SK-MEL-5 (cell line): Measurements from ENCODE around the gene LEFTY1. TPM values are rescaled to one million over a fixed set of nuclear protein-coding genes. Genes with fewer than 3 reads are reported as not detected.

Experiments used
- DNase-seq: peaks from one replicate; pipeline ENCODE4 v3.0.0-alpha.2; 2016; ENCODE audit warnings: low read depth, low spot score
- in situ Hi-C: cut with HindIII; loops from 2 replicates; pipeline ENCODE4 v1.10.0; 2016; ENCODE audit warnings: low sequenced_read_pairs, high pct_unique_total_duplicates, low pct_unique_long_range_greater_than_20kb
- total RNA-seq: library from RNA; depleted of rRNA; stranded (reverse); fragments of >200 nt; shearing (Covaris generic); gene quantifications from 2 replicates; pipeline ENCODE4 v1.2.3, GENCODE V29; 2014

LEFTY1 gene
- total RNA-seq, 1 experiment from 2014 or later: not detected

GRCh38 chr1:225919906-225920305 lies 31.0 kb upstream of the LEFTY1 start:
- peak; percentile 53 for DNase-seq
- in situ Hi-C loops: no loop called here

- in situ Hi-C loops: no loop called here
- DNase-seq: no peak
Observed at GRCh38 chr1:225918280-225918679, 29.3 kb upstream of the LEFTY1 start.

- in situ Hi-C loops: no loop called here
Observed at GRCh38 chr1:225917536-225917935, 28.6 kb upstream of the LEFTY1 start.

GRCh38 chr1:225917101-225917500 lies 28.2 kb upstream of the LEFTY1 start:
- no peak for DNase-seq
- in situ Hi-C loops: no loop called here

More at GRCh38 chr1:225917536-225917935, 28.6 kb upstream of the LEFTY1 start:
- no peak for DNase-seq

- no peak for DNase-seq
- in situ Hi-C loops: no loop called here
Observed at GRCh38 chr1:225915538-225915991, 26.6 kb upstream of the LEFTY1 start.

GRCh38 chr1:225914947-225915346 lies 26.0 kb upstream of the LEFTY1 start:
- in situ Hi-C loops: no loop called here
- DNase-seq: no peak

GRCh38 chr1:225914391-225914790 lies 25.4 kb upstream of the LEFTY1 start:
- in situ Hi-C loops: no loop called here

GRCh38 chr1:225911191-225912130 lies 22.5 kb upstream of the LEFTY1 start:
- DNase-seq: no peak
- in situ Hi-C loops: no loop called here

More at GRCh38 chr1:225914391-225914790, 25.4 kb upstream of the LEFTY1 start:
- no peak for DNase-seq

- DNase-seq: no peak
- in situ Hi-C loops: no loop called here
Observed at GRCh38 chr1:225909477-225909876, 20.5 kb upstream of the LEFTY1 start.

- in situ Hi-C loops: no loop called here
Observed at GRCh38 chr1:225908773-225909172, 19.8 kb upstream of the LEFTY1 start.

GRCh38 chr1:225908013-225908640 lies 19.2 kb upstream of the LEFTY1 start:
- in situ Hi-C loops: no loop called here
- no peak for DNase-seq

More at GRCh38 chr1:225908773-225909172, 19.8 kb upstream of the LEFTY1 start:
- DNase-seq: no peak

GRCh38 chr1:225907341-225907740 lies 18.4 kb upstream of the LEFTY1 start:
- in situ Hi-C loops: no loop called here
- DNase-seq: no peak

- in situ Hi-C loops: no loop called here
Observed at GRCh38 chr1:225906467-225906866, 17.5 kb upstream of the LEFTY1 start.

GRCh38 chr1:225903623-225904022 lies 14.7 kb upstream of the LEFTY1 start:
- in situ Hi-C loops: no loop called here
- no peak for DNase-seq

More at GRCh38 chr1:225906467-225906866, 17.5 kb upstream of the LEFTY1 start:
- no peak for DNase-seq

- no peak for DNase-seq
- in situ Hi-C loops: no loop called here
Observed at GRCh38 chr1:225899044-225899925, 10.3 kb upstream of the LEFTY1 start.

GRCh38 chr1:225897595-225898514 lies 8.9 kb upstream of the LEFTY1 start:
- no peak for DNase-seq

More at GRCh38 chr1:225897595-225898514, 8.9 kb upstream of the LEFTY1 start:
- in situ Hi-C loops: no loop called here
